ENCODE data around the gene SCLT1.

The SCLT1 gene

GRCh38 chr4:128917781-128918180 lies 175.6 kb downstream of the SCLT1 start:
- no peak for DNase-seq (ENCODE audit: low read depth)
- TF ChIP-seq, protein P1, sequence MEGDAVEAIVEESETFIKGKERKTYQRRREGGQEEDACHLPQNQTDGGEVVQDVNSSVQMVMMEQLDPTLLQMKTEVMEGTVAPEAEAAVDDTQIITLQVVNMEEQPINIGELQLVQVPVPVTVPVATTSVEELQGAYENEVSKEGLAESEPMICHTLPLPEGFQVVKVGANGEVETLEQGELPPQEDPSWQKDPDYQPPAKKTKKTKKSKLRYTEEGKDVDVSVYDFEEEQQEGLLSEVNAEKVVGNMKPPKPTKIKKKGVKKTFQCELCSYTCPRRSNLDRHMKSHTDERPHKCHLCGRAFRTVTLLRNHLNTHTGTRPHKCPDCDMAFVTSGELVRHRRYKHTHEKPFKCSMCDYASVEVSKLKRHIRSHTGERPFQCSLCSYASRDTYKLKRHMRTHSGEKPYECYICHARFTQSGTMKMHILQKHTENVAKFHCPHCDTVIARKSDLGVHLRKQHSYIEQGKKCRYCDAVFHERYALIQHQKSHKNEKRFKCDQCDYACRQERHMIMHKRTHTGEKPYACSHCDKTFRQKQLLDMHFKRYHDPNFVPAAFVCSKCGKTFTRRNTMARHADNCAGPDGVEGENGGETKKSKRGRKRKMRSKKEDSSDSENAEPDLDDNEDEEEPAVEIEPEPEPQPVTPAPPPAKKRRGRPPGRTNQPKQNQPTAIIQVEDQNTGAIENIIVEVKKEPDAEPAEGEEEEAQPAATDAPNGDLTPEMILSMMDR (conservative IDR thresholded peaks at IDR 0.05; ENCODE audit: low read depth, low read length), result no peak

DNA sequence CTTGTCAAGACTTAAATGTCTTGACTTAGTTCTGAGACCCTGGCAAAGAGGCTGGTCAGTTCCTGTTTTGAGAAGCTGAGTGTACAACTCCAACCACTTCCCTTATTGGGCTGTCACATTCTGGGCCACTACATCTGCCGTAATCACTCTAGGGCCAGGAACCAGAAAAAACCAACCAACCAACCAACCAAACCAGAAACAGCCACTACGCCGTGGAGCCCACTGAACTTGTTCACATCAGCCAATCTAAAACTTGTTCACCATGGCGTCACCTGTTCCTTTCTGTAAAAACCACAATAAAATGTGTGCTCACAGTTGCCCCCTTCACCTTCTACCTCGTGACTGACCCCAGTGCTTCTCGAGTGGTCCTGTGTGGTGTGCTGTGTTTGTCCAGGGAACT lies 176.5 kb downstream of the SCLT1 start:
- H3K4me3 ChIP-seq (ENCODE audit: low read depth, low read length), result no peak overlapping the region
- TF ChIP-seq, protein P1 (conservative IDR thresholded peaks at IDR 0.05; ENCODE audit: low read depth, low read length), result no peak
- no peak for DNase-seq (ENCODE audit: low read depth)

More at GRCh38 chr4:128917781-128918180, 175.6 kb downstream of the SCLT1 start:
- H3K4me3 ChIP-seq (ENCODE audit: low read depth, low read length), result no peak overlapping the region

GRCh38 chr4:128915544-128915943 lies 177.8 kb downstream of the SCLT1 start:
- no peak for DNase-seq (ENCODE audit: low read depth)
- TF ChIP-seq, protein P1 (conservative IDR thresholded peaks at IDR 0.05; ENCODE audit: low read depth, low read length), result no peak
- no peak overlapping the region for H3K4me3 ChIP-seq (ENCODE audit: low read depth, low read length)

GRCh38 chr4:128913228-128913627 lies 180.1 kb downstream of the SCLT1 start:
- no peak for DNase-seq (ENCODE audit: low read depth)
- no peak overlapping the region for H3K4me3 ChIP-seq (ENCODE audit: low read depth, low read length)
- TF ChIP-seq, protein P1 (conservative IDR thresholded peaks at IDR 0.05; ENCODE audit: low read depth, low read length), result no peak

DNA sequence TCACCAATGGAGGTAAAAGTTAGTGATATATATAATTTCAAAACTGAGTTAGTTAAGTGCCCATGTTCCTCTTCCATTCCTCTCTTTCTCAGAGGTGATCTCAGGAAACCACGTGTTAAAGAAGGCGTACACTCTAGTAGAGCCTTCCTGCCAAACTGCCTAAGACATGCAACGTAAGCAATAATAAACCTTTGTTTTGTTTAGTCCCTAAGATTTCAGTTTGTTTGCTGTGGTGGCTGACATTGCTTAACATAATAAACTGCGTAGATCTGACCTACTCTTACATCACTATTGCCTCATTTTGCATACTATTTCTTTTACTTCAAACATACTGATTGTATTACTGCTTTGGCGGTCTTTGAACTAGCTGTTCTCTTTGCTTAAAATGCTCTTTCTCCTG lies 184.6 kb downstream of the SCLT1 start:
- peak; percentile 7 for DNase-seq (ENCODE audit: low read depth)

GRCh38 chr4:128907981-128908380 lies 185.4 kb downstream of the SCLT1 start:
- no peak for DNase-seq (ENCODE audit: low read depth)
- TF ChIP-seq, protein P1 (conservative IDR thresholded peaks at IDR 0.05; ENCODE audit: low read depth, low read length), result no peak
- H3K4me3 ChIP-seq (ENCODE audit: low read depth, low read length), result no peak overlapping the region

More for the DNA sequence above, 184.6 kb downstream of the SCLT1 start:
- no peak overlapping the region for H3K4me3 ChIP-seq (ENCODE audit: low read depth, low read length)
- TF ChIP-seq, protein P1 (conservative IDR thresholded peaks at IDR 0.05; ENCODE audit: low read depth, low read length), result no peak

- TF ChIP-seq, protein P1 (conservative IDR thresholded peaks at IDR 0.05; ENCODE audit: low read depth, low read length), result no peak
- no peak for DNase-seq (ENCODE audit: low read depth)
- H3K4me3 ChIP-seq (ENCODE audit: low read depth, low read length), result no peak overlapping the region
Measured at GRCh38 chr4:128906581-128906980, 186.8 kb downstream of the SCLT1 start.
